Kidney (tissue), 14 donors: Measurements from ENCODE around the gene C13orf46. TPM values are rescaled to one million over a fixed set of nuclear protein-coding genes. Genes with fewer than 3 reads are reported as not detected.

Source experiments
- DNase-seq, 5 donors: peaks; one replicate each; pipeline ENCODE4 v3.0.0-alpha.2; 2013 to 2020
- FAIRE-seq: peaks from 2 replicates; lab custom pipeline; 2012; peaks lifted over from hg19 to GRCh38; lab: Jason Lieb, UNC
- H3K27ac ChIP-seq, 2 donors: one replicate each; pipeline ENCODE4 v1.7.0; 2013; ENCODE audit warnings: low read depth in 2 of 2, low read length in 2 of 2, inconsistent platforms in 1 of 2
- H3K27me3 ChIP-seq: one replicate; pipeline ENCODE4 v1.7.1; 2013; ENCODE audit warnings: low read length, inconsistent platforms; ENCODE audit not compliant: control insufficient read depth, insufficient read depth
- H3K36me3 ChIP-seq, 3 donors: one replicate each; pipeline versions ENCODE4 v1.7.0 to v1.7.1; 2013; ENCODE audit warnings: low read length in 3 of 3, control low read depth in 1 of 3, inconsistent platforms in 1 of 3; ENCODE audit not compliant: insufficient read depth in 3 of 3, control insufficient read depth in 2 of 3
- H3K4me1 ChIP-seq, 3 donors: one replicate each; pipeline versions ENCODE4 v1.7.0 to v1.7.1; 2013; ENCODE audit warnings: low read length in 3 of 3, inconsistent platforms in 1 of 3, low read depth in 1 of 3; ENCODE audit not compliant: control insufficient read depth in 2 of 3, insufficient read depth in 2 of 3
- H3K4me3 ChIP-seq, 3 donors: one replicate each; pipeline versions ENCODE4 v1.7.0 to v1.8.1; 2013; ENCODE audit warnings: low read length in 3 of 3, control low read depth in 1 of 3, inconsistent platforms in 1 of 3
- H3K9ac ChIP-seq, 3 donors: one replicate each; pipeline versions ENCODE4 v1.7.0 to v1.7.1; 2013; ENCODE audit warnings: low read length in 3 of 3, control low read depth in 1 of 3, inconsistent platforms in 1 of 3
- H3K9me3 ChIP-seq, 3 donors: one replicate each; pipeline versions ENCODE4 v1.7.0 to v1.7.1; 2013; ENCODE audit warnings: low read length in 3 of 3, control low read depth in 1 of 3, inconsistent platforms in 1 of 3; ENCODE audit not compliant: control insufficient read depth in 2 of 3, insufficient read depth in 1 of 3
- CTCF ChIP-seq: IDR thresholded peaks from 3 replicates; pipeline ENCODE4 v1.5.1; 2012; ENCODE audit warnings: mild to moderate bottlenecking, moderate library complexity, borderline replicate concordance; ENCODE audit not compliant: insufficient read depth; ENCODE audit errors: extremely low read depth
- intact Hi-C: fragments of 100-400 bp; cut with DNase I; formaldehyde crosslinking; loops from one replicate; pipeline ENCODE4 v1.11.1; 2022
- polyA plus RNA-seq: library from polyadenylated mRNA; stranded (reverse); fragments of 350-450 nt; fragmentation: Illumina TruSeq; extraction: RNeasy Lipid Tissue Mini Kit (QIAGEN cat#74804); gene quantifications from one replicate; pipeline ENCODE4 v1.2.3, GENCODE V29; 2014; ENCODE audit warnings: low read depth, low replicate concordance; ENCODE audit not compliant: insufficient read depth
- total RNA-seq: library from RNA; stranded (reverse); fragmentation: NEBNext Ultra II Directional; extraction: Animal tissue kit (Norgen Biotek cat#: 25700); gene quantifications from one replicate; pipeline ENCODE4 v1.2.1, GENCODE V29; 2021
- donor health status: control.
- donor health status: control.
- donor health status: control.
- donor health status: control.
- donor health status: control.
- donor health status: DM: yes; HTN: yes; CAD: no.
- donor health status: Normal renal cell carcinoma (clear cell type).

C13orf46 gene
- total and polyA plus RNA-seq, 2 donors from 2014 or later: 1.1 TPM; not detected in 1

GRCh38 chr13:113947311-113948033 lies 26.4 kb downstream of the C13orf46 start:
- H3K27me3 ChIP-seq: no peaks in the 10 kb centered on the region
- H3K36me3 ChIP-seq: no peaks in the 10 kb centered on the region
- H3K9me3 ChIP-seq: no peaks in the 10 kb centered on the region
- intact Hi-C loops: no loop called here
- no peak for FAIRE-seq
- peak; percentile 62 for TF ChIP-seq CTCF
- no peak overlapping the region for H3K9ac ChIP-seq
- H3K4me3 ChIP-seq: no peak overlapping the region
- no peaks in the 10 kb centered on the region for H3K4me1 ChIP-seq
- peak in 2 of 5 donors; percentile 51 to 65 for DNase-seq
- no peak overlapping the region for H3K27ac ChIP-seq

DNA sequence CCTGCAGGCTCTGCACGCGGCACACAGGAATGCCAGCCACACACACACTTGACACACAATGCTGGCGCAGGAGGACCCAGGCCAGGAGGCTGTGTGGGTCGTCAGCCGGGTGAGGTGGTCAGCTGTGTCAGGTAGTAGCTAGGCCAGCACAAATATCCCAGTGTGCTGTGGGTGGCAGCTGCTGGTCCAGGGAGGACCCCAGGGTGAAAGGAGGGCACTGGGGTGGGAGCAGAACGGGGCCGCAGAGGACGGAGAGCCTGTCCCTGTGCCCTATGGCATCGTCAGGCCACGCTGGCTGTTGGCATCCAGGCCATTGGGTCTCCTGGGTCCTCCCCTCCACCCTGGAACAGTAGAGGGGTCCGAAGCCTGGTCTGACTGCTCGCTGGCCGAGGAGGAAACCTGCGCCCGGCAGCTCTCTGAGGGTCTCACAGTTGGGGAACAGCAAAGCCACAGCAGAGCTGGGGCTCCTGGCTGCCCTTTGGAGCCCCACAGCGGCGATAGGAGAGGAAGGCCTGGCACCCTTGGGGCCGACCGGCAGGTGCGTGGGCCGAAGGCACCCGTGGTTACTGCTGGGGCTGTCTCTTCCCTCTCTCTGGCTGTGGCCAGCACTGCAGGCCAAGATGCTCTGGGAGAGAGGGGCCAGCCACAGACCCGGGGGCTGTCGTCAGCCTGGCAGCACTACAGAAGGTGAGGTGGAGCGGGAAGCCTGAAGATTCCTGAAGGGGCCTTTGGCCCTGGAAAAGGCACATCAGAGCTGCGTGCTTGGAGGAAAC lies 27.3 kb downstream of the C13orf46 start:
- peak in 1 of 5 donors; percentile 70 for DNase-seq
- FAIRE-seq: no peak
- H3K27me3 ChIP-seq: no peaks in the 10 kb centered on the region
- TF ChIP-seq CTCF: no peak
- no peaks in the 10 kb centered on the region for H3K36me3 ChIP-seq
- no peaks in the 10 kb centered on the region for H3K9me3 ChIP-seq
- no peak overlapping the region for H3K4me3 ChIP-seq
- no peaks in the 10 kb centered on the region for H3K4me1 ChIP-seq
- intact Hi-C loops: no loop called here
- H3K9ac ChIP-seq: no peak overlapping the region
- H3K27ac ChIP-seq: no peak overlapping the region

- Histone ChIP-seq H3K27me3 (no peaks in the 10 kb centered on the region), H3K4me1 (no peaks in the 10 kb centered on the region), H3K27ac (no peak overlapping the region), H3K4me3 (no peak overlapping the region), H3K9ac (no peak overlapping the region), H3K36me3 (no peaks in the 10 kb centered on the region), H3K9me3 (no peaks in the 10 kb centered on the region)
- DNase-seq: no peak
- intact Hi-C loops: no loop called here
- no peak for FAIRE-seq
- no peak for TF ChIP-seq CTCF
Observed at GRCh38 chr13:113945857-113946408, 27.9 kb downstream of the C13orf46 start.
